ENCODE results near the gene CLEC4G.

- TF ChIP-seq CTCF (IDR thresholded peaks at IDR 0.05; ENCODE audit: poor library complexity) = no peak
- no peak for TF ChIP-seq EZH2phosphoT487 (IDR thresholded peaks at IDR 0.05; ENCODE audit: low read depth, severe bottlenecking, unreplicated experiment)
These were observed 7.4 kb upstream of the CLEC4G start for GRCh38 chr19:7739211-7739755.

Measured in hepatocyte (in vitro differentiated cells).